A549 (cell line): ENCODE results near the gene TRIM47. TPM values are rescaled to one million over a fixed set of nuclear protein-coding genes. Genes with fewer than 3 reads are reported as not detected.

Experiments
- ATAC-seq, 2 experiments: fragments of 200-7000 bp in 1 of 2; fragments of >200 bp in 1 of 2; cut with Nextera tagmentation in 1 of 2; cut with Tn5 transposase in 1 of 2; 3 replicates each; pipeline versions ENCODE4 v1.8.0 to v1.9.1; 2018 to 2020; ENCODE audit warnings: mild to moderate bottlenecking in 1 of 2, moderate library complexity in 1 of 2
- CTCF ChIA-PET: fragments of 300-600 bp; sonication (Branson Sonifier 250); formaldehyde crosslinking; extraction: SDS; loops from one replicate; lab custom pipeline; 2021; ENCODE audit warnings: antibody characterized with exemption, inconsistent platforms; lab: Yijun Ruan, JAX
- POLR2A ChIA-PET: fragments of 350-600 bp; formaldehyde crosslinking; extraction: SDS; loops from one replicate; lab custom pipeline; 2021; ENCODE audit warnings: antibody characterized with exemption, inconsistent platforms; lab: Yijun Ruan, JAX
- DNase-seq, 2 experiments: peaks; one replicate each; pipeline versions ENCODE4 v3.0.0 to v3.0.0-alpha.2; 2011 to 2016; ENCODE audit warnings: low read depth in 1 of 2, low spot score in 1 of 2
- FAIRE-seq: peaks from 2 replicates; lab custom pipeline; 2011; peaks lifted over from hg19 to GRCh38; lab: Jason Lieb, UNC
- H3K27ac ChIP-seq, 2 experiments: fragments of >200 bp; sonication (Bioruptor Twin); formaldehyde crosslinking; 3 replicates each; pipeline ENCODE4 v1.5.1; 2016 to 2017
- H3K4me1 ChIP-seq: fragments of >200 bp; sonication (Bioruptor Twin); formaldehyde crosslinking; 3 replicates; pipeline ENCODE4 v1.6.1; 2016
- H3K4me2 ChIP-seq: fragments of >200 bp; sonication (Bioruptor Twin); formaldehyde crosslinking; 3 replicates; pipeline ENCODE4 v1.6.1; 2016
- H3K4me3 ChIP-seq: fragments of >200 bp; sonication (Bioruptor Twin); formaldehyde crosslinking; 3 replicates; pipeline ENCODE4 v1.5.1; 2016
- H3K9me3 ChIP-seq: fragments of >200 bp; sonication (Bioruptor Twin); formaldehyde crosslinking; 3 replicates; pipeline ENCODE4 v1.6.1; 2016
- BHLHE40 ChIP-seq: IDR thresholded peaks from 2 replicates; pipeline ENCODE4 v1.6.1; 2012; ENCODE audit warnings: low read depth, low read length, inconsistent platforms
- CHD2 ChIP-seq: fragments of 150-350 bp; IDR thresholded peaks from 2 replicates; pipeline ENCODE4 v1.6.1; 2014; ENCODE audit warnings: low read length; ENCODE audit not compliant: partially characterized antibody
- E2F6 ChIP-seq: IDR thresholded peaks from 2 replicates; pipeline ENCODE4 v1.6.1; 2012; ENCODE audit warnings: low read depth, borderline replicate concordance
- EHF ChIP-seq: fragments of 250-450 bp; sonication (Bioruptor Pico); IDR thresholded peaks from 2 replicates; pipeline ENCODE4 v1.5.0; 2020; ENCODE audit warnings: mild to moderate bottlenecking
- EP300 ChIP-seq, 2 experiments: fragments of >200 bp; sonication (Bioruptor Twin); formaldehyde crosslinking; IDR thresholded peaks; 2 replicates in 1 of 2; 3 replicates in 1 of 2; pipeline ENCODE4 v1.6.1; 2016 to 2017
- FOSB ChIP-seq: fragments of 250-450 bp; sonication (Bioruptor Pico); IDR thresholded peaks from 2 replicates; pipeline ENCODE4 v1.5.0; 2020; ENCODE audit warnings: mild to moderate bottlenecking, moderate library complexity
- HMGXB4 ChIP-seq: fragments of 250-450 bp; sonication (Bioruptor Pico); IDR thresholded peaks from 2 replicates; pipeline ENCODE4 v1.5.0; 2021; ENCODE audit warnings: mild to moderate bottlenecking, moderate library complexity, borderline replicate concordance
- HOXA7 ChIP-seq: fragments of 250-450 bp; sonication (Bioruptor Pico); IDR thresholded peaks from 2 replicates; pipeline ENCODE4 v1.5.0; 2020; ENCODE audit warnings: mild to moderate bottlenecking, moderate library complexity
- JUN ChIP-seq, 2 experiments: fragments of >200 bp; sonication (Bioruptor Twin); formaldehyde crosslinking; IDR thresholded peaks; 2 replicates in 1 of 2; 3 replicates in 1 of 2; pipeline ENCODE4 v1.6.1; 2016 to 2017
- KDM5A ChIP-seq: fragments of 200-600 bp; sonication (generic); IDR thresholded peaks from 2 replicates; pipeline ENCODE4 v1.6.1; 2016; ENCODE audit warnings: antibody characterized with exemption, mild to moderate bottlenecking
- MYC ChIP-seq: IDR thresholded peaks from 2 replicates; pipeline ENCODE4 v1.6.1; 2012; ENCODE audit warnings: mild to moderate bottlenecking, inconsistent platforms, low read length, improper control_type of control experiment, borderline replicate concordance
- NFE2L2 ChIP-seq: fragments of 150-350 bp; conservative IDR thresholded peaks from 2 replicates; pipeline ENCODE4 v1.6.1; 2014; ENCODE audit warnings: low read length
- NPAS2 ChIP-seq: fragments of 250-450 bp; sonication (Bioruptor Pico); IDR thresholded peaks from 2 replicates; pipeline ENCODE4 v1.8.0; 2022; ENCODE audit warnings: mild to moderate bottlenecking, moderate library complexity, borderline replicate concordance
- PHF8 ChIP-seq: fragments of 200-600 bp; sonication (generic); IDR thresholded peaks from 2 replicates; pipeline ENCODE4 v1.6.1; 2016; ENCODE audit warnings: low read depth, mild to moderate bottlenecking, antibody characterized with exemption, moderate library complexity, borderline replicate concordance
- RAD21 ChIP-seq, 2 experiments: fragments of >200 bp in 1 of 2; sonication (Bioruptor Twin) in 1 of 2; formaldehyde crosslinking in 1 of 2; IDR thresholded peaks in 1 of 2; conservative IDR thresholded peaks in 1 of 2; 2 replicates in 1 of 2; 3 replicates in 1 of 2; pipeline ENCODE4 v1.6.1; 2012 to 2018; ENCODE audit warnings: inconsistent platforms in 1 of 2
- RARB ChIP-seq: fragments of 250-450 bp; sonication (Bioruptor Pico); IDR thresholded peaks from 2 replicates; pipeline ENCODE4 v1.8.0; 2021; ENCODE audit warnings: mild to moderate bottlenecking, moderate library complexity
- RNF2 ChIP-seq: fragments of 200-600 bp; sonication (generic); IDR thresholded peaks from 2 replicates; pipeline ENCODE4 v1.6.1; 2016; ENCODE audit warnings: low read depth, mild to moderate bottlenecking, antibody characterized with exemption, moderate library complexity, borderline replicate concordance
- TP53 ChIP-seq: fragments of 250-450 bp; sonication (Bioruptor Pico); IDR thresholded peaks from 2 replicates; pipeline ENCODE4 v1.5.0; 2021; ENCODE audit warnings: mild to moderate bottlenecking, moderate library complexity
- ZNF302 ChIP-seq: fragments of 250-450 bp; sonication (Bioruptor Pico); IDR thresholded peaks from 2 replicates; pipeline ENCODE4 v1.9.0; 2021; ENCODE audit warnings: inconsistent platforms, mild to moderate bottlenecking, moderate library complexity
- WGBS: methylation state at CpG from one replicate; pipeline ENCODE4 v1.1.6; 2017; ENCODE audit errors: missing lambda C conversion rate; 5-methylcytosine and 5-hydroxymethylcytosine counted together
- polyA plus RNA-seq, 4 experiments: library from polyadenylated mRNA; depleted of rRNA in 3 of 4; stranded (reverse); fragments of >200 nt; fragmentation: RNase III in 1 of 4; extraction: RNeasy Plus Mini Kit Qiagen cat#74134 plus additional on column Dnase treatment in 1 of 4; gene quantifications; 2 replicates in 3 of 4; 3 replicates in 1 of 4; pipeline ENCODE4 v1.2.3, GENCODE V29; 2011 to 2017

Gene TRIM47
- polyA plus RNA-seq, 2 of the 4 experiments (the other 2 are of a cell fraction) = 19.6 to 46.6 TPM

- TF ChIP-seq TP53 (CRISPR knock-in tag) (no peak), RNF2 (no peak), ZNF302 (CRISPR knock-in tag) (no peak), EHF (CRISPR knock-in tag) (no peak), FOSB (CRISPR knock-in tag) (no peak), NPAS2 (CRISPR knock-in tag) (no peak)
- TF ChIP-seq, all 56 proteins: peak for 0
- POLR2A ChIA-PET = interaction anchor here (1.1 to 3.8 kb wide), 3 partner anchors 11 to 39 kb away, joined by 4 to 15 read pairs (median 14); partner anchors contain the start of gene WBP2
- no peaks in the 10 kb centered on the region for H3K9me3 ChIP-seq
- FAIRE-seq (no peak), DNase-seq (no peak), ATAC-seq (no peak)
- peaks cover 17% of the 10 kb centered on the region for H3K4me1 ChIP-seq
- WGBS = 87% methylated on average over 22 of the region's 22 CpGs
- H3K4me3 ChIP-seq = no peak overlapping the region
- no peak overlapping the region; the same call in 2 of the 3 replicates for H3K4me2 ChIP-seq
- CTCF ChIA-PET = interaction anchor here (0.5 to 22.8 kb wide), 15 partner anchors 10 to 138 kb away, joined by 3 to 513 read pairs (median 8); partner anchors contain the start of genes FBF1, GALK1, MRPL38 and TRIM47
- H3K27ac ChIP-seq = no peak overlapping the region
Measured at GRCh38 chr17:75894049-75894733, 15.8 kb upstream of the TRIM47 start.

GRCh38 chr17:75893305-75894048 lies 15.1 kb upstream of the TRIM47 start:
- DNase-seq = no peak
- no peak for TF ChIP-seq BHLHE40
- TF ChIP-seq NPAS2 (CRISPR knock-in tag) = no peak
- no peak for TF ChIP-seq KDM5A
- no peak for TF ChIP-seq HMGXB4 (CRISPR knock-in tag)
- no peak for TF ChIP-seq EP300 (IDR thresholded peaks at IDR 0.05)
- no peak for TF ChIP-seq CHD2
- no peak for TF ChIP-seq RAD21 (conservative IDR thresholded peaks at IDR 0.05 in 1 of 2, IDR thresholded peaks at IDR 0.05 in 1 of 2)
- no peak for TF ChIP-seq E2F6
- no peak for TF ChIP-seq JUN (IDR thresholded peaks at IDR 0.05)
- no peak for TF ChIP-seq RARB (CRISPR knock-in tag)
- TF ChIP-seq, all 56 proteins: peak for 0
- FAIRE-seq (no peak), ATAC-seq (no peak)
- Histone ChIP-seq H3K4me2 (no peak overlapping the region), H3K4me1 (peaks cover 17% of the 10 kb centered on the region), H3K4me3 (no peak overlapping the region), H3K27ac (no peak overlapping the region), H3K9me3 (no peaks in the 10 kb centered on the region)
- POLR2A ChIA-PET = interaction anchor here (1.1 to 3.8 kb wide), 2 partner anchors 11 to 38 kb away, joined by 4 to 15 read pairs; partner anchors contain the start of gene WBP2
- WGBS = 92% methylated on average over 18 of the region's 18 CpGs
- CTCF ChIA-PET = interaction anchor here (0.6 to 22.8 kb wide), 12 partner anchors 11 to 138 kb away, joined by 3 to 513 read pairs (median 8); partner anchors contain the start of genes FBF1, GALK1, MRPL38 and TRIM47

GRCh38 chr17:75892556-75893224 lies 14.3 kb upstream of the TRIM47 start:
- ATAC-seq = no peak
- DNase-seq = no peak
- CTCF ChIA-PET = interaction anchor here (0.6 to 22.8 kb wide), 12 partner anchors 12 to 292 kb away, joined by 3 to 513 read pairs (median 6); partner anchors contain the start of genes GALK1, MRPL38, TRIM47 and WBP2
- H3K27ac ChIP-seq = no peak overlapping the region
- H3K4me2 ChIP-seq = no peak overlapping the region
- TF ChIP-seq MYC = no peak
- no peak for TF ChIP-seq PHF8
- TF ChIP-seq NFE2L2 = no peak
- TF ChIP-seq HOXA7 (CRISPR knock-in tag) = no peak
- H3K4me1 ChIP-seq = peaks cover 17% of the 10 kb centered on the region
- POLR2A ChIA-PET = interaction anchor here (1.1 kb wide), 1 partner anchor 37 kb away, joined by 4 read pairs; the partner anchor contains the start of gene WBP2
- whole genome bisulfite sequencing = 85% methylated on average over 13 of the region's 16 CpGs
- no peaks in the 10 kb centered on the region for H3K9me3 ChIP-seq
- H3K4me3 ChIP-seq = no peak overlapping the region
- FAIRE-seq = no peak
